ENCODE data around the gene UBXN7. TPM values are rescaled to one million over a fixed set of nuclear protein-coding genes. Genes with fewer than 3 reads are reported as not detected.
"Not testable (repeated sequence)": the region's sequence is repeated elsewhere in the genome, so short reads cannot be mapped to it uniquely, and the experiment has no call there.

The UBXN7 gene
- total and polyA plus RNA-seq, 9 of the 15 experiments (the other 6 are each of a cell fraction or from before 2014, with no cell fraction given), result 3.5 to 44.6 (median 13.4) TPM

DNA sequence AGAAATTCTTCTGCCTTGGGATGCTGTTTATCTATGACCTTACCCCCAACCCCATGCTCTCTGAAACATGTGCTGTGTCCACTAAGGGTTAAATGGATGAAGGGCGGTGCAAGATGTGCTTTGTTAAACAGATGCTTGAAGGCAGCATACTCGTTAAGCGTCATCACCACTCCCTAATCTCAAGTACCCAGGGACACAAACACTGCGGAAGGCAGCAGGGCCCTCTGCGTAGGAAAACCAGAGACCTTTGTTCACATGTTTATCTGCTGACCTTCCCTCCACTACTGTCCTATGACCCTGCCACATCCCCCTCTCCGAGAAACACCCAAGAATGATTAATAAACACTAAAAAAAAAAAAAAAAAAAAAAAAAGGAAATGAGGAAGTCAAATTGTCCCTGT is 46.2 kb downstream of the UBXN7 start (continued):
- TF ChIP-seq SMAD4 (CRISPR knock-in tag; conservative IDR thresholded peaks at IDR 0.05) (peak; percentile 35; the same call in 1 of the 2 replicates), FOXK2 (conservative IDR thresholded peaks at IDR 0.05 in 1 of 2, IDR thresholded peaks at IDR 0.05 in 1 of 2; ENCODE audit: low read depth in 2 of 2) (peak; percentile 78 to 81), EP400 (IDR thresholded peaks at IDR 0.05) (peak; percentile 43; the same call in 1 of the 2 replicates), CTBP1 (IDR thresholded peaks at IDR 0.05; ENCODE audit: borderline replicate concordance) (0 out of 2 replicates have a peak, but pooled peaks have one; percentile 20), STAT5A (IDR thresholded peaks at IDR 0.05; ENCODE audit: borderline replicate concordance, low read length) (0 out of 2 replicates have a peak, but pooled peaks have one; percentile 23), HDAC2 (IDR thresholded peaks at IDR 0.05) (peak; percentile 43; the same call in 1 of the 2 replicates), ETV5 (CRISPR knock-in tag; IDR thresholded peaks at IDR 0.05; ENCODE audit: low read depth) (0 out of 2 replicates have a peak, but pooled peaks have one; percentile 27), DPF2 (IDR thresholded peaks at IDR 0.05) (peak; percentile 54), NR2C1 (IDR thresholded peaks at IDR 0.05) (peak; percentile 73), NR2C1 (tag; IDR thresholded peaks at IDR 0.05) (peak; percentile 86), ATF1 (tag; IDR thresholded peaks at IDR 0.05) (0 out of 2 replicates have a peak, but pooled peaks have one; percentile 26), KDM1A (IDR thresholded peaks at IDR 0.05) (peak; percentile 62 to 72; a peak in 3 of 4 replicates), TRIM24 (IDR thresholded peaks at IDR 0.05) (peak; percentile 76 to 81)
- TF ChIP-seq, protein P1, sequence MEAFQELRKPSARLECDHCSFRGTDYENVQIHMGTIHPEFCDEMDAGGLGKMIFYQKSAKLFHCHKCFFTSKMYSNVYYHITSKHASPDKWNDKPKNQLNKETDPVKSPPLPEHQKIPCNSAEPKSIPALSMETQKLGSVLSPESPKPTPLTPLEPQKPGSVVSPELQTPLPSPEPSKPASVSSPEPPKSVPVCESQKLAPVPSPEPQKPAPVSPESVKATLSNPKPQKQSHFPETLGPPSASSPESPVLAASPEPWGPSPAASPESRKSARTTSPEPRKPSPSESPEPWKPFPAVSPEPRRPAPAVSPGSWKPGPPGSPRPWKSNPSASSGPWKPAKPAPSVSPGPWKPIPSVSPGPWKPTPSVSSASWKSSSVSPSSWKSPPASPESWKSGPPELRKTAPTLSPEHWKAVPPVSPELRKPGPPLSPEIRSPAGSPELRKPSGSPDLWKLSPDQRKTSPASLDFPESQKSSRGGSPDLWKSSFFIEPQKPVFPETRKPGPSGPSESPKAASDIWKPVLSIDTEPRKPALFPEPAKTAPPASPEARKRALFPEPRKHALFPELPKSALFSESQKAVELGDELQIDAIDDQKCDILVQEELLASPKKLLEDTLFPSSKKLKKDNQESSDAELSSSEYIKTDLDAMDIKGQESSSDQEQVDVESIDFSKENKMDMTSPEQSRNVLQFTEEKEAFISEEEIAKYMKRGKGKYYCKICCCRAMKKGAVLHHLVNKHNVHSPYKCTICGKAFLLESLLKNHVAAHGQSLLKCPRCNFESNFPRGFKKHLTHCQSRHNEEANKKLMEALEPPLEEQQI (IDR thresholded peaks at IDR 0.05), result 0 out of 2 replicates have a peak, but pooled peaks have one; percentile 18
- TF ChIP-seq ATF1 (CRISPR knock-in tag; IDR thresholded peaks at IDR 0.05), result not testable (repeated sequence)

Data from K562 (cell line).